ENCODE results near the gene HMCN1.
A peak's percentile ranks its signal among the peaks of the same experiment; 100 is the strongest.

HMCN1 gene

DNA sequence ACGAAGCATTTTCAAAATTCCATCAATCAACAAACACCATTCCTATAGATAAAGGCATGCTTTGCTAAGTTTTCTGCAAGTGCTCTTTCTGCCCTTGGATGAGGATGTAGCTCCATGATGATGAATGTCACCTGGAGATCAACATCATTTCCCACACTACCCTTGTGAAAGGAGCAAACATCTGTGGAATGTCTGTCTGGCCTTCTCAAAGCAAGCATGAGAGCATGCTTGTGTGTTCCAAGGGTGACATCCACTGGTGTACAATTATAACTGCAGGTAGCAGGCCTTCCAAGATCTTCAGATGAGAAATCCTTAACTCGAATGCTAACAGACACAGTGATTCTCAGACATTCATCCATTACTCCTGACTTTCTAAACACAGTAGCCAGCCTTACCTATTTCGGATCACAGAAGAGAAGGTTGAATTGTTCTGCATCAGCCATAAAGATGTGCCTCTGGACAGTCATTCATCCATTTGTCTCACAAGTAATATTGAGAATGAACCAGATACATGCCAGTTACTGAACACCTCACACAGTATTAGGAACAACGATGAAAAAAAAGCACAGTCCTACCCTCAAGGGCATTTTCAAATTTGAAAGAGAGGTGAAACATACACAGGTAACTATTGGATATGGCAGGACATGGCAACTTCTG is 478.5 kb downstream of the HMCN1 start:
- H3K27ac ChIP-seq = no peak overlapping the region
- TF ChIP-seq CTCF (conservative IDR thresholded peaks at IDR 0.05) (peak; percentile 89), ZFX (IDR thresholded peaks at IDR 0.05) (no peak)

DNA sequence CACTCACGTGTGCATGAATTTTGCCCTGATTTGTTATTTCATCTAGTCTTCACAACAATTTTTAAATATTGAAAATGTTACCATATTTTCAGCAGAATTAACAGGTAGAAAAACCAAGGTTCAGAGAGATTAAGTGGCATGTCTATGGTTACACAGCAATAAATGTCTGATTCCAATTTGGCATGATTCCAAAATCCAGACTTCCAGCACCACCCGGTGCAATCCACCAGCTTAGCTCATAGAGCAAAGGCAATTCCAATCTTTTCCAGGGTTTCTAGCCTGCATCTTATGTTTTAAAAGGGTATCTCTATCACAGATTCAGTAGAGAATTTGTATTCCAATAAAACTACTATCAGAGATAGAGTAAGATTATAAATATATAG is 479.0 kb downstream of the HMCN1 start:
- H3K27ac ChIP-seq = no peak overlapping the region
- no peak for TF ChIP-seq CTCF (conservative IDR thresholded peaks at IDR 0.05)
- no peak for TF ChIP-seq ZFX (IDR thresholded peaks at IDR 0.05)

- TF ChIP-seq ZFX (IDR thresholded peaks at IDR 0.05) (no peak), CTCF (conservative IDR thresholded peaks at IDR 0.05) (no peak)
- H3K27ac ChIP-seq = no peak overlapping the region
Measured at GRCh38 chr1:186214791-186215190, 480.6 kb downstream of the HMCN1 start.

DNA sequence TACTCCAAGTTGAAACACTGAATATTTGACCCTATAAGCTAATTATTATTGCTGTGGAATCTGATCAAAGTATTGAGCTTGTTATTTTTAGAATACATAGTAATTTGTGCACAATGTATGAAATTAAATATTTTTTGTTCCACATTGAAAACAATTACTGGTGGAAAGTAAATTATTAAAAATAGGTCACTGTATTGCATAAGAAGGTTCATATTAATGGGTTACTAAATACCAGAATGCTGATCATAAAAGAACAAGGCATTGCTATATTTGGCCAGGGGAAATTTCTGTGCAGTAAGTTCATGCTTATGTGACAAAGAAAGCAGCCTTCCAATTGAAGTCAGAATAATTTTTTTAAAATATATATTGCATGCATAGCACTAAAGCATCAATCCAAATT is 481.4 kb downstream of the HMCN1 start:
- no peak for TF ChIP-seq ZFX (IDR thresholded peaks at IDR 0.05)
- TF ChIP-seq CTCF (conservative IDR thresholded peaks at IDR 0.05) = no peak

GRCh38 chr1:186218654-186219352 is 484.6 kb downstream of the HMCN1 start:
- no peak for TF ChIP-seq ZFX (IDR thresholded peaks at IDR 0.05)
- no peak overlapping the region for H3K27ac ChIP-seq

More for the DNA sequence above, 481.4 kb downstream of the HMCN1 start:
- H3K27ac ChIP-seq = no peak overlapping the region

- TF ChIP-seq ZFX (IDR thresholded peaks at IDR 0.05) (no peak), CTCF (conservative IDR thresholded peaks at IDR 0.05) (no peak)
- no peak overlapping the region for H3K27ac ChIP-seq
Measured at GRCh38 chr1:186220067-186220466, 485.9 kb downstream of the HMCN1 start.

- H3K27ac ChIP-seq = no peak overlapping the region
- TF ChIP-seq ZFX (IDR thresholded peaks at IDR 0.05) (no peak), CTCF (conservative IDR thresholded peaks at IDR 0.05) (no peak)
Measured at GRCh38 chr1:186220911-186221310, 486.7 kb downstream of the HMCN1 start.

DNA sequence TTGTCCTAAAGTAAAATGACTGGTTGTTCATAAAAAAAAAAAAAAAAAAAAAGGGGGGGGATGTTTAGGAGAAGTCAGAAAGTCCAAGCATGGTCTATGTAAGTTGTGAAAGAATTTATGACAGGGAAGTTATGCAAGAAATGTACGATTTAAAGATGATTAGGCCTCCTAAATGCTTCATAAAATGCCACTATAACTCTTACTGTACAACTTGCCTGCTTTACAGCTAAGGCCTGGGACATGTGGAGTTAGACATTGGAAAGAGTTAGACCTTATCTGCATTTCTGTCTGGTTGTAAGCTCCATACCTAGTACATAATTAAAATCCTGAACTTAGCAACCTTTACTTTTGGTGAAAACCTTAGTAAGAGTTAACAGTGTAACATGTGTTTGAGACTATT is 490.9 kb downstream of the HMCN1 start:
- TF ChIP-seq ZFX (IDR thresholded peaks at IDR 0.05) (no peak), CTCF (conservative IDR thresholded peaks at IDR 0.05) (no peak)
- no peak overlapping the region for H3K27ac ChIP-seq

All from C4-2B (cell line).